Activated T-cell treated with anti-CD3 and anti-CD28 coated beads for 24 hours (primary cell): Measurements from ENCODE around the gene SRRM1.
"Not testable (repeated sequence)": the region's sequence is repeated elsewhere in the genome, so short reads cannot be mapped to it uniquely, and the experiment has no call there.

Source experiments
- DNase-seq: peaks from one replicate; pipeline ENCODE4 v3.0.0-alpha.2; 2020; ENCODE audit warnings: low read depth

SRRM1 gene

DNA sequence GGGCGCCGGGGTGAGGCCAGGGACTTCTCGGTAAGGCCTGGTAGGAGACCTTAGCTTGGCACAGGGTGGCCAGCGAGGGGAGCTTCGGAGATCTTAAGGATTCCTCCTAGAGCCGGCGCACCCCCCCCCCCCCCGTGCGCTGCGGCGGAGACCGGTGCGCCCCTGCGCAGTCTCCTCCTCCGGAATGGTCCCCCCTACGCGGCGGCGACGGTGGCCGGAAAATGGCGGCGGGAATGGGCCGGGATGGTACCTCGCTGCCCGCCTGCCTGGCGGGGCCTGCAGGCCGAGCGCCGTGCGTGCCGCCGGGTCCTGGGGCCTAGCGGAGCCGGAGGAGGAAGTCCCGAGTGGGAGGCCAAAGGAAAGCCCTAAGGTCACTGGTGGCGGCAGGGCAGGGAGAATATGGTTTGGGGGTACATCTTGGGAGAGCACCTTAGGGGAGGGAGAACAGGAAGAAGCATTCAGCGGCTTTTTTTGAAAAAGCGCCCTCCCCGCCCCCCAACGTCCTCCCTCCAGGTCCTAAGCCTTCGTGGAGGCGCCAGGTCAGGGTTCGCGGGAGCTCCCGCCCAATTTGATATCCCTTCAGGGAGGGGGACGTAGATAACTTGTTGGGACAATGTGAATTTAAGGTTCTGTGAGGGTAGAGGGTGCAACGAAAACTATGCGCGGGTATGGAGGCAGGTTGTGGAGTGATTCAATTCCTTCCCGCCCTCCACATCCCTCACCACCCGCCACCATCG lies 429 bp downstream of the SRRM1 start:
- peak; percentile 40 for DNase-seq

DNA sequence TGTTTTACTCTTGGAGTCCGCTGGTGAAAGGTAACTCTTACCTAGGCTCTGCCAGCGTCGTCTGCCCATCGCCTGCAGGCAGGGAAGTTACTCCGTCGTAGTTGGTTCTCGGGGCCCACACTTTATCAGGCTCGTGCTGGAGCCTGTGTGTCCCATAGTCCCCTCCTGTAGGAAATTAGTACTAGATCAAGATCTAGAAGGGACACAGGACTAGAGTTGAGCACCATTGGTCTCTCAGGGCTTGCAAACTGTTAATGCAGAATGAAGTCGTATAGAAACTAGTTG lies 940 bp downstream of the SRRM1 start:
- DNase-seq = no peak

DNA sequence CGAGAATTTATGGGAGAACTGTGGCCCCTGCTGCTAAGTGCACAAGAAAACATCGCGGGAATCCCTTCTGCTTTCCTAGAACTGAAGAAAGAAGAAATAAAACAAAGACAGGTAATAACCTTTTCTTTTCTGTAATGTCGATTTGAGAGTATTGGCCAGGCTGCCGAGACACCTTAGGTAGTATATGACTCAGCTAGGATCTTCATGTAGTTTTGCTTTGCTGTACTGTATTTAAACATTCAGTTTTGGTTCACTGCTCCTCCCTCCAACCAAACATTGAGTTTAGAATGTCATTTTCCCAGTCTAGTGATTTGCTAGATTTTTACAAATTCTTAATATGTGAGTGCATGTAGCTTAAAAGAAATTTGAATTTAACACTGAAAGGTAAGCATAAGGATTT lies 5.8 kb downstream of the SRRM1 start:
- no peak for DNase-seq

DNA sequence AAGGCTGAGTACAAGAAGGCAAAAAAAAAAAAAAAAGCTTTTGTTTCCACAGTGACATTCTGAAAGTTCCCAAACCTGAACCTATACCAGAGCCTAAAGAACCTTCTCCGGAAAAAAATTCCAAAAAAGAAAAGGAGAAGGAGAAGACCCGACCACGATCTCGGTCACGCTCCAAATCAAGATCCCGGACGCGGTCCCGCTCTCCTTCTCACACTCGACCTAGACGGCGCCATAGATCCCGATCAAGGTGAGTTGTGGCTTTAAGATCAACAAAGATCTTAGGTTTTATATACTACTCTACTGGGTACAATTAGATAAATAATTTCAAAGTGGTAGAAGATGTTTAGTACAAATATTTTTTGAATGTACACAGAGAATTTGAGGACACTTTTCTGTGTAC lies 9.3 kb downstream of the SRRM1 start:
- no peak for DNase-seq

DNA sequence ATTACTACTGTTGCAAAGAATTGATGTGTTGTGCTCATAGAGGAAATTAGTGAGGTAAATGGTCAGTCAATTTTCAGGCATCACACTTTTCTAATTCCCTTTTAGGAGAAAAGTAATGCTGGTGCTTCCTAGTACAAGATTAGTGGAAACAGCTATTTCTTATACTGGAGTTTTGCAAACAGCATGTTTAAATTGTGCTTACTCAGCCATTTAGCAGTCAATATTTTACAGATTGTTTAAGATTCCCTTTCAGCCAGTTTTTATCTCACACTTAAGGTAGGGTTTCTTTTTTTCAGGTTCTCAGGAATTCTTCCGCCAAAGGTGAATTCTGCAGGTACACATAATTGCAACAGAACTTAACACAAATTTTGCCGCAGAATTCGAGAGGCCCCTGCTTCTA lies 10.9 kb downstream of the SRRM1 start:
- no peak for DNase-seq

DNA sequence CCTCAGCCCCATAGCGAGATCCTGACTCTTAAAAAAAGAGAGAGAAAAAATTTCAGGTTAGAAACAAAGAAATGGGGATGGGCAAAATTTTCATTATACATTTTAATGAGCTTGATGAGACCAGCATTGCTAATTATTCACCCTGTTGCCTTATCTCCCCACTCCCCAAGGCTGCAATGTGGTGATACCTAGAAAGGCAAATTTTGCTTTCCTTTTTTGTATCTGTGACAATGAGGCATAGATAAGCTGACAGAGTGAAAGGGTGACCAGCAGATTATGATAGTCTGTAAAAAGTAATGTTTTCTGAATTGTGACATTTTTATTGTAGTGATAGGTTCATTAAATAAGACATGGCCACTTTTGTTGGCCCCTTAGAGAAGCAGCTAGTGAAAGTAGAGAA lies 12.9 kb downstream of the SRRM1 start:
- no peak for DNase-seq

DNA sequence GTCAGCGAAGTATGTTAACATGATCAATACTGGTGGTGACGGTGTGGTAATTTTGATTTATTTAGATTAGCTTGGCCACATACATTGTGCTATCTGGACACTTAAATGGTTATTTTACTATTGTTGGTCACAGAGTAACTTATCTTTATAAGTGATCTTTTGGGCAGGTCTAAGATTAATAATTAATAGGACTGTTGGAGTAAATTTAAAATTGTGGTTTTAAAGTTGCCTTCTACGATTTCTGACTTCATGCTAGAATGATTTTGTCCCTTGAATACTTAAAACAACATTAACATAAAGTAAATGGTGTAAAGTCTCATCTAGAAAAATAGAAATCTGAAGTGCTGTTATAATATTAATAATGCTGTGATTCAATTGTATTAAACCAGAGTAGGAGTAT lies 14.7 kb downstream of the SRRM1 start:
- no peak for DNase-seq

DNA sequence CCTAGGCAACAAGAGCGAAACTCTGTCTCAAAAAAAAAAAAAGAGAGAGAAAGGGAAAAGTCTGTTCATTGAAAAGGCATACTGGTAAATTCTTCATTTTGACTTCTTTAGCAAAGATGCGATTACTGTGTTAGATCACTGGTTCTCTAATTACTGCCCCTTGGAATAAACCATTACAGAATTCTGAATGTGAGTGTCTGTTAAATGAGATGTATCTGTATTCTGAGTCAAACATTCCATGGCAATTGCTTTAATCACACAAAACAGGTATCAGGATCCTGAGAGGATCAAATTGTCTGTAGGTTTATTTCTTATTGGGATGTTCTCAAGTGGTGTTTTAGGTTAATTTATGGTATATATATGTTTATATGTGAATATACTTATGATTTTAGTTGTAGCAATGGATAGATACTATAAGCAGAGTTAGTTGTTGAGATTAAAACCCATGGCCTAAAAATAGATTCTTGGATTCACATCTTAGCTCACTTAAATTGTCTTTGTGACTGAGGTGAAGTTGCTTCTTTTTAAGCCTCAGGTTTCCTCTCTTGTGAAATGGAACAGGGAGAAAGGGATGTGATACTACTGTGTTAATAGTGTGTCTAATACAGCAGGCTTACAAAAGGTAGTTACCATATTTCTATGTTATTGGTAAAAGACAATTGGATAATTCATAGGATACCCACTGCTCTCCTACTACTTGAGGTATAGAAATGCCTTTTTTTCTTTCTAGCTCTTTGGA lies 16.2 kb downstream of the SRRM1 start:
- DNase-seq = no peak

DNA sequence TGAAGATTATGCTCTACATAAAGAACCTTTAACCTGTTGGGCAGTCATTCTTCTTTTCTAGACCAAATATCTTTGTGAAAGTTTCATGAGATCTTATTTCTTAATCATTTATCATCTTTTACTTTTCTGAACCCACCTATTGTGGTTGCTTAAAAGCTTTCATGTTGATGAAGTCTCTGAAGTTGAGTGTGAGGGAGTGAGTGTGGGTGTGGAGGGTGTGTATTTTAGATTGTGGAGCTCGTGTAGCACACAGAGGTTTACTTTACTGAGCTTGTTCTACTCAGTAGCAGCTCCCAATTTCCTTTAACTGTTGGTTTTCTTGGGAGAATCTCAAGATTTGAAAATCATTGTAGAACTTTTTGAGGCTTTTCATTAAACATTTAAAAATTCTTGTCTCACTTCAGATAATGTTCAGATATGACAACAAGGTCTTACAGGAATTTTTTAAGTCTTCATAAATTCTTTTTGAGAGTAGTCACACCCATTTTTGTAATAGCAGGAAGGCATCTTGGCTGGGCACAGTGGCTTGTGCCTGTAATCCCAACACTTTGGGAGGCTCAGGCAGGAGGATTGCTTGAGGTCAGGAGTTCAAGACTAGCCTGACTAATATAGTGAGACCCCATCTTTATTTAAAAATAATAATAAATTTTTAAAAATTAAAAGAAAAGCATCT lies 17.0 kb downstream of the SRRM1 start:
- no peak for DNase-seq

DNA sequence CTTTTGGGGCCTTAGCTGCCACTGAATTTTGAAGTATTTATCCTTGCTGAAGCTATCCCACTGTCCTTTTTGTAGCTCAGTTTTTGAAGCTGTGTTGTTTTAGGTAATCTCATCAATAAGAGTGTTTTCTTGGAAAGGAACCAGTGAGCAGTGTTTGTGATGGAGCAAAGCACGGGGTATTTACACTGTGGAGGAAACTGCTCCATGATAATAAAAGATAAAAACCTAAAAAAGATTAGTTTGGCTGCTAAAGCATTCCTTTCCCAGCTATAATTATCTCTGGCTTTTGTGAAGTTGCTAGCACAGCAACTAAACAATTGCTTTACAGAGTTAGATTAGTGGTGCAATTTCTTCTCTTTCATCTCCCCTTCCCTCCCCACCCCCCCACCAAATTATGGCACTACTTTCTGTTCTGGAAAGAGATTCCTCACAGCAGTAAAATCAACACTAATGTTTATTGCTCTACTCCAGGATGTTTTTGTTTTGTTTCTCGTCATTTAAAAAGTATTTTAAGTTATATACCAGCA lies 21.5 kb downstream of the SRRM1 start:
- DNase-seq = no peak

DNA sequence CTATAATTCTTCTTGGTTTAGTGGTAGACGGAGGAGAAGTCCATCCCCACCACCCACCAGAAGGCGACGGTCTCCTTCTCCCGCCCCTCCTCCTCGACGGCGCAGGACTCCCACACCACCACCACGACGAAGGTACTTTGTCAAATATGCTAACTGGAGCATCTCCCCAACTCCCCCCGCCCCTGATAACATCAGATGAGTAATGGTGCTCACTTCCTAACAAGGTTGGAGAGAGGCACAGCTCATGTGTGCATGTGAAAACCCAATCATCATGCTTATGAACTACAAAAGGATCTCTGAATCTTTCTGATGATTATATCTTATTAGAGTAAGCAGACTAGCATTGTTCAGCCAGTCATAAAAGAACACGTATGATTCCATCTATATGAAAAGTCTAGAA lies 23.7 kb downstream of the SRRM1 start:
- no peak for DNase-seq

DNA sequence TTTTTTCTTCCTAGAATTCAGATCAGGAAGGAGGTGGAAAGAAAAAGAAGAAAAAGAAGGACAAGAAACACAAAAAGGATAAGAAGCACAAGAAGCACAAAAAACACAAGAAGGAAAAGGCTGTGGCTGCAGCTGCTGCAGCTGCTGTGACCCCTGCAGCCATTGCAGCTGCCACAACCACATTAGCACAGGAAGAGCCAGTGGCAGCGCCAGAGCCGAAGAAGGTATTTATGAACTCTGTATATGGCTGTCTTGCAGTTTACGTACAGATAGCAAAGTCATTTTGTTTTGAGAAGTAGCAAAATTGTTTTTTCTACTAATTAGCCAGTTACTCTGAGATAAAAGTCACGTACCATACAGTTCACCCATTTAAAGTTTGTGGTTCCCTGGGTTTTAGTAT lies 28.3 kb downstream of the SRRM1 start:
- not testable (repeated sequence) for DNase-seq

DNA sequence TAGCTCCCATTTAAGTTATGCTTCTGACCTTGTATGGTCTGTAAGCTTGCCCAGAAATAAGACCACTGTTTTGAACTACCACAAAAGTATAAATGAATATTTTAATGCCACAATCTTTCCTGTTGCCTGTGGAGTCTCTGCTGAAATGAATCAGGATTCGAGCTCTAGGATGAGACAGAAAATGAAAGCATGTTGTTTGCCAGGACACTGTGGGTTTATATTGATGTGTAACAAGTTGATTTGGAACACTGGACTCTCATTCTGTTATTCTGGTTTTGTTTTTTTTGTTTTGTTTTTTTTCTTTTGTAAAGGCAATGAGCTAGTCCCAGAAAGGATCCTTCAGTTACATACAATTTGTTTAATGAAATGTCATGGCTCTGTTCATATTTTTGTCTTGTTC lies 29.6 kb downstream of the SRRM1 start:
- DNase-seq = not testable (repeated sequence)

DNA sequence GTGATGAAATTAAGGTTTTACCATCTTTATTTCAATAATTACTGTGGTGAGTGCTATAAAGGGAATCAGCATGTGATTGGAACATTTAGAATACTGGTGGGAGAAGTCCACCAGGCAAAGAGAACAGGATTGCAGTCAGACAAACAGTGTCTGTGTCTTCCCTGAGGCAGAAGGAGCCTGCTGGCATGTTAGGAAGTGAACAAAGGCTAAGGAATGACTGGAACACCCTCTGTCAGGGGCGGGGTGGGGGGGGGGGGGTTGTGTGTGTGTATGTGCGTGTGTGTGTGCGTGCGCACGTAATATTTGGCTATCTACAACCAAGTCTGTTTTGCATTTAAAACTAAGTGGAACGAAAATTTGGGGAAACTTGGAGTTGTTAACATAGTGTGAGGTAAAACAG lies 30.2 kb downstream of the SRRM1 start:
- no peak for DNase-seq

DNA sequence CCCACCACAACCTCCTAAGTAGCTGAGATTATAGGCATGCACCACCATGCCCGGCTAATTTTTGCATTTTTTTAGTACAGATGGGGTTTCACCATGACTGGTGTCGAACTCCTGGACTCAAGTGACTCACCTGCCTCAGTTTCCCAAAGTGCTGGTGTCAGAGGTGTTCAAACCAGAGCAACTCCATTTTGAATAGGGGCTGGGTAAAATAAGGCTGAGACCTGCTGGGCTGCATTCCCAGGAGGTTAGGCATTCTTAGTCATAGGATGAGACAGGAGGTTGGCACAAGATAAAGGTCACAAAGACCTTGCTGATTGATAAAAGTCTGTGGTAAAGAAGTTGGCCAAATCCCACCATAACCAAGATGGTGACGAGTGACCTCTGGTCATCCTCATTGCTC lies 35.3 kb downstream of the SRRM1 start:
- not testable (repeated sequence) for DNase-seq

DNA sequence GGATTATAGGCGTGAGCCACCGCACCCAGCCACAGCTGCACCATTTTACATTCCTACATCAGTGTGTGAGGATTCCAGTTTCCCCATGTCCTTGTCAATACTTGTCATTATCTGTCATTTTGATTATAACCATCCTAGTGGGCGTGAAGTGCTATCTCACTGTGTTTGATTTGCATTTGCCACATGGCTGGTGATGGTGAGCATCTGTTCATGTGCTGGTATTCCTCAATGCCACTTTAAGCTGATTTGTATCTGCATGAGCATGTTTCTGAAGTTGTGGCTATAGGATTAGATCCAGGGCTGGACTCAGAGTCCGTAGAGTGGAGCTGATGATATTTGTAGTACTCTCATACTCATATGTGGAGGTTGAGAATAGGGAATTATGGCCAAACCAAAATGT lies 36.6 kb downstream of the SRRM1 start:
- no peak for DNase-seq

DNA sequence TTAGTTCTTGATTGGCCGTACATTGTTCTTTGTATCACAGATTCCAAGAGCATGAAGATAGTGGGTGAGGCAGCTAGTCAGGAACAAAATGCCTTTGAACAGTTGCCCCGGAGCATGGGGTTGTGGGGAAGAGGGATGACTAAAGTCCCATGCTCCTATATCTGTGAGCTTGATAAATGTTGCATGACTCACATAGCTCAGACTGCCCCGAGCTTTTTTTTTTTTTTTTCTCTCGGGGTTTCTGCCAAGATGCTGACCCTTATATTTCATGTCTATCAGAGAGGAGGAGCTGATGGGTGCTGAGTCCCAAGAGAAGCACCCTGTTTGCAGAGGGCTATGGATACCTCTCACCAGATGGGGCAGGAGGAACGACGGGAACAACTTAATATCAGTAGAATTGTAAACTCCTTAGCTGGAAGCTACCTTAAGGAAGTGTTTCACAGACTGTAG lies 40.6 kb downstream of the SRRM1 start:
- no peak for DNase-seq

DNA sequence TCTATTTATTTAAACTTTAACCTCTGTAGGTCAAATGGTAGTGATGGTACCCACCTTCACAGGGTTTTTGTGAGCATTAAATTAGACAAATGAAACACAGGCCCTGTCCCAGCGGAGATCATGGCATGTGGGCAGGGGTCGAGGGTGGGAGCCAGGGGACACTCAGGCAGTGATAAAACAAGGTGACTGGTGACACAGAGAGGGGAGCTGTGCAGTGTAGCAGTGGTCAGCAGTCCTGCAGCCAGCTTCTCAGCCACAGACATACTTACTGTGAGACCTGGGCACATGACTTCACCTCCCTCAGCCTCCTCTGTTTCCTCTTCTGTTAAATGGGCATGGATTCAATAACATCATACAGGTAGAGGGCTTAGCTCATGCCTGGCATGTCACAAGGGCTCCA lies 44.9 kb downstream of the SRRM1 start:
- DNase-seq = no peak

DNA sequence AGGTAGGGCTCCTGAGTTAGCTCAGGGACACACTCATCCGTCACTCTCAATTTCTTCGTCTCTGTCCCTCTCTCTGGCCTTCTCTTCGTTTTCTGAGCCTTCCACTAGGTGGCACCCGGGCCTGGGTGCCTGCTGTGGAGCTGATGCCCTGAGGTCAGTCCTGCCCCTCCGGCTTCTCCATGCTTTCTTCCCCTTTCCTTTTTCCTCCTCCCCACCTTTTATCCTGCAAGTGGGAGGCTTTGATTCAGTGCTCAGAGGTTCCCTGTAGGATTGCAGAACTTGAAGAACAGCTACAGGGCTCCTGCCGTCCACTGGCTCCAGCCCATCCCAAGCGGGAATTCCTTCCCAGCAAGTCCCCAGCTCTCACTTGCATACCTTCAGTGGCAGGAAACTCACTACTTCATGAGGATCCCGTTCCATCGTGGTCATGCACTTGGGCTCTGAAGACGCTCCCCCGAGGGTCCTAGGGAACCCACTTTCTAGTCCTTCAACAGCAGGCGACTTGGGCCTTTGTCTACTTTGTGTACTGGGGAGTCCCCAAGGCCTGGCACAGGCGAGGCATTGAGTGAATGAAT lies 45.6 kb downstream of the SRRM1 start:
- DNase-seq = peak; percentile 36

DNA sequence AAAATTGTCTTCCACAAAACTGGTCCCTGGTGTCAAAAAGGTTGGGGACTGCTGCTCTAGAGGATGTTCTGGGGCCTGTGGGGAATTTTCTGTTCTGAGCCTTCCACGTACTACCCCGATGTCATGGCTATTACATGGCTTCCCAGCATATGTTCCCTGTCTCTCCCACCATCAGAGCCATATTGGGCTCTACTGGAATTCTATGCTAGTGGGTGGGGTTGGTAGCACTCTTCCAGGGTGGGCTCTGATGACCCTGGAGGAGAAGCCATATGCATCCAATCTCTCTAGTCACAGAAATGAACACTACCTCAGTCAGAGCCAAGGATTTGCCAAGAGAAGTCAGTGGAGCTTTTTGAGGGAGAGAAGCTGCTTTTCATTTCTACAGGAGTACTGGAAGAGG lies 47.9 kb downstream of the SRRM1 start:
- DNase-seq = no peak

DNA sequence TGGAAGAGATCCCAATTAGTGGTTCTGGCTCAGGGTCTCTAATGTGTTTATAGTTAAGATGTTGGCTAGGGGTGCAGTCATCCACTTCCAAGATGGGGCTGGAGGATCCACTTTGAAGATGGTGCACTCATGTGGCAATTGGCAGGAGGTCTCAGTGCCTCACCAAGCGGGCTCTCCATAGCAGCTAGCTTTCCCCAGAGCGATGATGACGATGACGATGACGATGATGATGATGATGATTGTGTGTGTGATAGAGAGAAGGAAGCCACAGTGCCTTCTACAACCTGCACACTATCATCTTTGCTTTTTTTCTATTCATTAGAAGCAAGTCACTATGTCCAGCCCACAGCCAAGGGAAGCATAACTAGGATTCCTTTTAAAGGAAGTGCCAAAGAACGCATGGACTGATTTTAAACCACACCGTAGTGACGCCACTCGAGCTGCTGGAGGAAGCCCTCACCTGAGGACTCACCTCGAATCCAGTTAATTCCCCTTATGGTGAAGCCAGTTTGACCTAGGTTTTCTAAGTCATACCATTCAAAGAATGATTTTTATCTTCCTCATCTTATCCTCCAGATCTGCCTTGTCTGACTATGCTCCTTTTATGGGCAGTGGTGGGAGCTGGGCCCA lies 49.4 kb downstream of the SRRM1 start:
- DNase-seq = no peak

DNA sequence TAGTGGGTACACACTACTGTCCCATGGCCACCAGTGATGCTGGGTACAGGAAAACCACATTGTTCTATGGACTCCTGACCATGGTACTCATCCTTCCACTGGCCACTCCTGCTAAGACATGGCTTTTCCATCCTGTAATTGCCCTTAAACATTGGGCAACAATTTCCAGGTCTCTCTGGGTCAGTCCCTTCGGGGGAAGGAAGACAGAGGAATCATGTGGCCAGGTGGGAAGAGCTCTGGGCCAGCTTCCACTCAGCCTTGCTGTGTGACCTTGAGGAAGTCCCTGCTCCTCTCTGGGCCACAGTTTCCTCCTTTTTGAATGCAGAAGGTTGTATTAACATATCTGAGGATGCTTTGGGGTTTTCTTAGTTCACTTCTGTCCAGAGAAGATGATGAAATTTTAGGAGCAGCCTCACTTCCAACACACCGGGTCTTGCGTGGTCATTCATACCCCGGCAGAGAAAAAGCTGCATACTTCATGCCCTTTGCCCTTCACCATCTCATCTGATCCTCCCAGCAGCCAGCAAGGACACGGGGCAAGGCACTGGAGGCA lies 50.8 kb downstream of the SRRM1 start:
- no peak for DNase-seq
